ENCODE results near the gene DLL1. TPM values are rescaled to one million over a fixed set of nuclear protein-coding genes. Genes with fewer than 3 reads are reported as not detected.

DLL1 gene
- total and polyA plus RNA-seq, 9 of the 15 experiments (the other 6 are each of a cell fraction or from before 2014, with no cell fraction given), result not detected

- in situ Hi-C loops (cut with MboI) (no loop called here), intact Hi-C loops (cut with micrococcal nuclease) (no loop called here)
- DNase-seq (ENCODE audit: extremely low read depth in 1 of 4, low spot score in 3 of 4) (no peak), ATAC-seq (no peak), FAIRE-seq (no peak)
- no peak overlapping the region for H3K9ac ChIP-seq (ENCODE audit: insufficient read depth in 1 of 2, low read depth in 2 of 2, low read length in 2 of 2)
- H3K4me3 ChIP-seq, result no peak overlapping the region
- no peaks in the 10 kb centered on the region for H3K79me2 ChIP-seq (ENCODE audit: control insufficient read depth, insufficient read depth, low read length)
- H3K4me1 ChIP-seq (replicated peaks in 1 of 2; ENCODE audit: control insufficient read depth in 2 of 2, insufficient read depth in 2 of 2, low read length in 2 of 2), result peaks cover 0 to 19% of the 10 kb centered on the region in 2 experiments; a peak in 2 of 5 replicates
- WGBS (ENCODE audit: insufficient coverage, low coverage, missing lambda C conversion rate), result 1% methylated on average over 19 of the region's 19 CpGs
- TF ChIP-seq GABPB2 (CRISPR knock-in tag; conservative IDR thresholded peaks at IDR 0.05) (no peak), ZFPM2 (CRISPR knock-in tag; IDR thresholded peaks at IDR 0.05) (no peak), FOSL1 (tag; conservative IDR thresholded peaks at IDR 0.05) (no peak), MED1 (CRISPR knock-in tag; IDR thresholded peaks at IDR 0.05; ENCODE audit: borderline replicate concordance) (no peak)
- TF ChIP-seq, protein P1, sequence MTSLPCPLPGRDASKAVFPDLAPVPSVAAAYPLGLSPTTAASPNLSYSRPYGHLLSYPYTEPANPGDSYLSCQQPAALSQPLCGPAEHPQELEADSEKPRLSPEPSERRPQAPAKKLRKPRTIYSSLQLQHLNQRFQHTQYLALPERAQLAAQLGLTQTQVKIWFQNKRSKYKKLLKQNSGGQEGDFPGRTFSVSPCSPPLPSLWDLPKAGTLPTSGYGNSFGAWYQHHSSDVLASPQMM (CRISPR knock-in tag; IDR thresholded peaks at IDR 0.05), result no peak
- ChIA-PET POLR2A (interaction anchor here (0.6 to 1.5 kb wide), 3 partner anchors 19 to 163 kb away, joined by 3 to 4 read pairs (median 4); no protein-coding TSS in a partner anchor), CTCF (ENCODE audit: low intra/inter-chr PET ratio) (no interaction called here)
- no TSS peak for BruUV-seq (replicated peaks)
- peaks cover 80 to 88% of the 10 kb centered on the region in 2 experiments for H3K27me3 ChIP-seq (ENCODE audit: control insufficient read depth in 2 of 2, insufficient read depth in 2 of 2, low read length in 2 of 2)
- no peaks in the 10 kb centered on the region for H3K36me3 ChIP-seq (ENCODE audit: control insufficient read depth, insufficient read depth, low read length)
- H4K20me1 ChIP-seq (replicated peaks; ENCODE audit: control insufficient read depth, insufficient read depth, low read length), result peaks cover 7% of the 10 kb centered on the region; the same call in 1 of the 2 replicates
- H2AFZ ChIP-seq (ENCODE audit: low read depth, low read length), result no peak overlapping the region
- H3K4me2 ChIP-seq (ENCODE audit: insufficient read depth, low read length), result no peak overlapping the region
- no peak overlapping the region for H3K27ac ChIP-seq (ENCODE audit: extremely low read depth, low read depth, low read length)
- H3K9me1 ChIP-seq (ENCODE audit: control insufficient read depth, insufficient read depth, low read length), result no peaks in the 10 kb centered on the region
- no peaks in the 10 kb centered on the region for H3K9me3 ChIP-seq (replicated peaks; ENCODE audit: control insufficient read depth, insufficient read depth, low read depth, low read length)
Measured at GRCh38 chr6:170270984-170271593, 19.8 kb downstream of the DLL1 start.
